A549 treated with RU486 at 1 μM for 4 hours (cell line): ENCODE measurements around the gene ZNF468. TPM values are rescaled to one million over a fixed set of nuclear protein-coding genes. Genes with fewer than 3 reads are reported as not detected.

Source experiments
- total RNA-seq: library from RNA; stranded (reverse); fragments of 200-300 nt; extraction: Qiagen RNA extraction; gene quantifications from 5 replicates; pipeline ENCODE4 v1.2.3, GENCODE V29; 2022; ENCODE audit warnings: low read depth

Gene ZNF468
- total RNA-seq: 0.39 to 0.86 TPM (median 0.61 TPM) in 5 replicates

GRCh38 chr19:52857378-52858191 lies at the start of gene ZNF468:
TSS of gene ZNF468 (minus strand) at chr19:52857619. CDS start at chr19:52854272, 3,347 bp downstream.

GRCh38 chr19:52897138-52897935 lies 39.9 kb upstream of the ZNF468 start, which contains the start of gene ZNF320:
TSS of gene ZNF320 (minus strand) at chr19:52897635. CDS start at chr19:52890255, 7,380 bp downstream.

GRCh38 chr19:52821204-52821960 lies 36.0 kb downstream of the ZNF468 start, which contains the start of gene ZNF28:
TSS of gene ZNF28 (minus strand) at chr19:52821633. CDS start at chr19:52817958, 3,675 bp downstream.

Other genes with a start within 250 kb of the ZNF468 start
- 0.06 to 0.15 TPM (median 0.15 TPM) in 3 of 5 replicates, not detected in the others for gene ZNF83, start 219.3 kb downstream of the ZNF468 start, total RNA-seq
- gene ZNF611, start 122.6 kb downstream of the ZNF468 start, total RNA-seq: 2.6 to 4.5 TPM (median 2.9 TPM) in 5 replicates
- 0.09 to 0.56 TPM (median 0.13 TPM) in 5 replicates for gene ZNF600, start 70.8 kb downstream of the ZNF468 start, total RNA-seq
- 0.50 to 2.0 TPM (median 1.4 TPM) in 5 replicates for gene ZNF28, start 36.0 kb downstream of the ZNF468 start, total RNA-seq
- gene ZNF320, start 40.0 kb upstream of the ZNF468 start, total RNA-seq: not detected in 5 replicates
- gene ZNF888, start 65.8 kb upstream of the ZNF468 start, total RNA-seq: 0.02 TPM in 1 of 5 replicates, not detected in the others
- gene ZNF816, start 105.3 kb upstream of the ZNF468 start, total RNA-seq: 0.17 to 0.20 TPM in 2 of 5 replicates, not detected in the others
- gene ERVV-1, start 156.3 kb upstream of the ZNF468 start, total RNA-seq: not detected in 5 replicates
- gene ERVV-2, start 187.1 kb upstream of the ZNF468 start, total RNA-seq: not detected in 5 replicates
- gene ZNF160, start 245.8 kb upstream of the ZNF468 start, total RNA-seq: 5.7 to 9.0 TPM (median 7.9 TPM) in 5 replicates